ENCODE data around the gene NPY1R. TPM values are rescaled to one million over a fixed set of nuclear protein-coding genes. Genes with fewer than 3 reads are reported as not detected.

The NPY1R gene
- total RNA-seq, 1 donor from 2014 or later, result 0.26 TPM

- FAIRE-seq, result no peak
- TF ChIP-seq CTCF (IDR thresholded peaks at IDR 0.05; ENCODE audit: insufficient read depth, low read length, severe bottlenecking), result no peak
- no peaks in the 10 kb centered on the region for H3K27me3 ChIP-seq (ENCODE audit: control insufficient read depth, insufficient read depth, low read length)
- no peak overlapping the region for H3K4me3 ChIP-seq (ENCODE audit: low read depth, low read length)
- no peaks in the 10 kb centered on the region for H3K36me3 ChIP-seq (ENCODE audit: control insufficient read depth, insufficient read depth, low read length)
- no peak for DNase-seq (ENCODE audit: low read depth)
Observed at GRCh38 chr4:163274861-163275260, 57.5 kb downstream of the NPY1R start.

Other genes with a start within 250 kb of the NPY1R start
- gene NAF1, start 165.7 kb downstream of the NPY1R start, total RNA-seq, result 6.1 and 6.5 TPM in 2 replicates
- not detected in 2 replicates for gene NPY5R, start 11.3 kb upstream of the NPY1R start, total RNA-seq
- under 0.01 TPM in 1 of 2 replicates, not detected in the other for gene TKTL2, start 141.2 kb upstream of the NPY1R start, total RNA-seq
- gene TMA16, start 162.1 kb upstream of the NPY1R start, total RNA-seq, result 23.6 and 43.4 TPM in 2 replicates

All from bronchial epithelial cell (primary cell).